Uterus (tissue), 2 donors: ENCODE data around the gene AFP.

ENCODE experiments used
- CTCF ChIP-seq, 4 experiments: fragments of 200-600 bp in 2 of 4; fragments of 450-650 bp in 2 of 4; sonication (generic) in 2 of 4; IDR thresholded peaks; one replicate each; pipeline ENCODE4 v1.5.1; 2016 to 2019; ENCODE audit warnings: antibody characterized with exemption in 4 of 4, mild to moderate bottlenecking in 2 of 4, moderate library complexity in 1 of 4
- POLR2A ChIP-seq, 2 donors: fragments of 450-650 bp; IDR thresholded peaks; one replicate each; pipeline ENCODE4 v1.6.1; 2016; ENCODE audit warnings: antibody characterized with exemption in 2 of 2, mild to moderate bottlenecking in 1 of 2, moderate library complexity in 1 of 2

DNA sequence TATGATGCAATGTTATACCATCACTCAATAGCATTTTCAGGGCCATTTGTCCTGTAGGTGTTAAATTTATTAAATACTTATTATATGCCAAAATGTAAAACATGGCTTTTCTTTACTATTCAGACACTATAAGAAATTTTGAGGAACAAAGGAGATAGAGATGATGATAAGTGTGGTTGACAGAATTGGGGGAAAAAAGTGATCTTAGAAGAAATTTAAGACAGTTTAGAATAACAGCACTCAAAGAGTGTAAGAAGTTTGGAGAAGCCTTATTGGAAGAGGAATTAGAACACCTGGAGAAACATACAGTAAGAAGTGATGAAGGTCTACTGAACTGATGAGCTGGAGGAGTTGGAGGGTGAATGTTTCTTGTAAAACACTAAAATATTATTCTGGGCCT lies 12.8 kb upstream of the AFP start:
- TF ChIP-seq CTCF (IDR thresholded peaks at IDR 0.05) = no peak
- TF ChIP-seq POLR2A (IDR thresholded peaks at IDR 0.05) = no peak
